SHP77 (cell line): ENCODE results near the gene TCHHL1.
A peak's percentile ranks its signal among the peaks of the same experiment; 100 is the strongest.

Experiments used
- DNase-seq, 2 experiments: peaks; one replicate each; lab custom pipeline; 2025; lab: John Stamatoyannopoulos, UW

TCHHL1 gene

GRCh38 chr1:152038871-152039270 is 50.0 kb downstream of the TCHHL1 start:
- no peak for DNase-seq

GRCh38 chr1:152036267-152037216 is 52.3 kb downstream of the TCHHL1 start, which contains the start of gene S100A11:
S100A11 (minus strand) TSS chr1:152037004; CDS start chr1:152036915, 89 bp downstream.
- DNase-seq = peak; percentile 39 to 65

- DNase-seq = no peak
Observed at GRCh38 chr1:152035539-152036266, 53.2 kb downstream of the TCHHL1 start.

GRCh38 chr1:152034654-152035538 is 54.0 kb downstream of the TCHHL1 start:
- peak; percentile 67 to 84 for DNase-seq

- DNase-seq = no peak
Observed at GRCh38 chr1:152034324-152034653, 54.6 kb downstream of the TCHHL1 start.
